GM23338 (cell line): ENCODE results near the gene CFAP100. TPM values are rescaled to one million over a fixed set of nuclear protein-coding genes. Genes with fewer than 3 reads are reported as not detected.

Experiments
- ATAC-seq: fragments of 200-7000 bp; cut with Tn5 transposase; 3 replicates; pipeline ENCODE4 v1.9.1; 2020
- DNase-seq: peaks from one replicate; pipeline ENCODE4 v3.0.0-alpha.2; 2015; ENCODE audit warnings: low spot score
- H2AFZ ChIP-seq: fragments of 200-600 bp; sonication (generic); 2 replicates; pipeline ENCODE4 v1.8.0; 2016; ENCODE audit warnings: antibody characterized with exemption, mild to moderate bottlenecking, moderate library complexity
- H3F3A ChIP-seq: fragments of 200-600 bp; sonication (generic); replicated peaks from 2 replicates; pipeline ENCODE4 v1.8.0; 2017; ENCODE audit warnings: antibody characterized with exemption, mixed run types, low read depth
- H3K27ac ChIP-seq: fragments of 200-600 bp; sonication (generic); 2 replicates; pipeline ENCODE4 v1.6.1; 2016; ENCODE audit warnings: low read depth
- H3K27me3 ChIP-seq: fragments of 200-600 bp; sonication (generic); 2 replicates; pipeline ENCODE4 v1.8.0; 2016; ENCODE audit warnings: mild to moderate bottlenecking, mixed run types, moderate library complexity; ENCODE audit not compliant: insufficient read depth
- H3K36me3 ChIP-seq: fragments of 200-600 bp; sonication (generic); 2 replicates; pipeline ENCODE4 v1.8.0; 2016; ENCODE audit warnings: mild to moderate bottlenecking; ENCODE audit not compliant: insufficient read depth
- H3K4me1 ChIP-seq: fragments of 200-600 bp; sonication (generic); 2 replicates; pipeline ENCODE4 v1.8.0; 2016; ENCODE audit warnings: mild to moderate bottlenecking, moderate library complexity; ENCODE audit not compliant: insufficient read depth
- H3K4me2 ChIP-seq: fragments of 200-600 bp; sonication (generic); 2 replicates; pipeline ENCODE4 v1.7.1; 2017; ENCODE audit warnings: mixed run types
- H3K4me3 ChIP-seq: fragments of 200-600 bp; sonication (generic); 2 replicates; pipeline ENCODE4 v1.6.1; 2016; ENCODE audit warnings: mixed run types
- H3K79me2 ChIP-seq: fragments of 200-600 bp; sonication (generic); replicated peaks from 2 replicates; pipeline ENCODE4 v1.8.0; 2017; ENCODE audit warnings: mild to moderate bottlenecking; ENCODE audit not compliant: insufficient read depth
- H3K9me2 ChIP-seq: fragments of 200-600 bp; sonication (generic); 2 replicates; pipeline ENCODE4 v1.8.0; 2017; ENCODE audit not compliant: insufficient read depth
- H4K20me1 ChIP-seq: fragments of 200-600 bp; sonication (generic); replicated peaks from 2 replicates; pipeline ENCODE4 v1.8.0; 2017; ENCODE audit warnings: mild to moderate bottlenecking; ENCODE audit not compliant: insufficient read depth
- H3K27ac Mint-ChIP-seq: 2 replicates; pipeline ENCODE4 v1.8.0; 2020; ENCODE audit warnings: inconsistent platforms, mild to moderate bottlenecking, moderate library complexity, mixed read lengths
- H3K27me3 Mint-ChIP-seq: 3 replicates; pipeline ENCODE4 v1.8.0; 2022; ENCODE audit warnings: low read depth, mild to moderate bottlenecking, moderate library complexity, mixed read lengths, inconsistent platforms; ENCODE audit not compliant: insufficient read depth, poor library complexity
- H3K36me3 Mint-ChIP-seq: 3 replicates; pipeline ENCODE4 v1.8.0; 2021; ENCODE audit warnings: low read depth, mild to moderate bottlenecking, inconsistent platforms, moderate library complexity, mixed read lengths
- H3K4me1 Mint-ChIP-seq: 3 replicates; pipeline ENCODE4 v1.8.0; 2020; ENCODE audit warnings: mild to moderate bottlenecking, inconsistent platforms, mixed read lengths
- H3K4me3 Mint-ChIP-seq: 3 replicates; pipeline ENCODE4 v1.8.0; 2021; ENCODE audit warnings: moderate library complexity, mild to moderate bottlenecking, inconsistent platforms, mixed read lengths
- H3K9me3 Mint-ChIP-seq: 3 replicates; pipeline ENCODE4 v1.8.0; 2020; ENCODE audit warnings: moderate library complexity, mild to moderate bottlenecking, inconsistent platforms, mixed read lengths
- CREB1 ChIP-seq: fragments of 250-450 bp; sonication (Bioruptor Pico); IDR thresholded peaks from 2 replicates; pipeline ENCODE4 v1.5.0; 2020; ENCODE audit warnings: low read depth, mild to moderate bottlenecking, moderate library complexity
- CTCF ChIP-seq, 2 experiments: fragments of 200-600 bp in 1 of 2; sonication (generic) in 1 of 2; conservative IDR thresholded peaks; 2 replicates each; pipeline versions ENCODE4 v1.5.1 to v1.6.1; 2016 to 2017; ENCODE audit warnings: antibody characterized with exemption in 2 of 2, low read depth in 2 of 2, mild to moderate bottlenecking in 2 of 2, moderate library complexity in 1 of 2
- ETS1 ChIP-seq: IDR thresholded peaks from 2 replicates; pipeline ENCODE4 v1.6.1; 2016; ENCODE audit warnings: antibody characterized with exemption
- EZH2 ChIP-seq: fragments of 200-600 bp; sonication (generic); IDR thresholded peaks from one replicate; pipeline ENCODE4 v1.8.0; 2017; ENCODE audit warnings: antibody characterized with exemption, mild to moderate bottlenecking, low read depth; ENCODE audit not compliant: unreplicated experiment
- EZH2phosphoT487 ChIP-seq: fragments of 200-600 bp; sonication (generic); IDR thresholded peaks from one replicate; pipeline ENCODE4 v1.8.1; 2018; ENCODE audit warnings: antibody characterized with exemption; ENCODE audit not compliant: unreplicated experiment
- JUNB ChIP-seq: IDR thresholded peaks from one replicate; pipeline ENCODE4 v1.6.1; 2016; ENCODE audit warnings: antibody characterized with exemption; ENCODE audit not compliant: unreplicated experiment
- NANOG ChIP-seq: IDR thresholded peaks from 2 replicates; pipeline ENCODE4 v1.6.1; 2016; ENCODE audit warnings: antibody characterized with exemption, borderline replicate concordance
- POLR2AphosphoS5 ChIP-seq: IDR thresholded peaks from 2 replicates; pipeline ENCODE4 v1.6.1; 2016; ENCODE audit warnings: antibody characterized with exemption, low read depth
- REST ChIP-seq: IDR thresholded peaks from one replicate; pipeline ENCODE4 v1.6.1; 2018; ENCODE audit warnings: antibody characterized with exemption; ENCODE audit not compliant: unreplicated experiment
- STAT1 ChIP-seq: IDR thresholded peaks from one replicate; pipeline ENCODE4 v1.6.1; 2016; ENCODE audit warnings: antibody characterized with exemption; ENCODE audit not compliant: unreplicated experiment
- ZNF114 ChIP-seq: fragments of 250-450 bp; sonication (Bioruptor Pico); IDR thresholded peaks from 2 replicates; pipeline ENCODE4 v1.5.0; 2020; ENCODE audit warnings: mild to moderate bottlenecking, moderate library complexity
- ZNF331 ChIP-seq: fragments of 250-450 bp; sonication (Bioruptor Pico); IDR thresholded peaks from 2 replicates; pipeline ENCODE4 v1.5.0; 2020; ENCODE audit warnings: low read depth, mild to moderate bottlenecking, moderate library complexity
- ZNF462 ChIP-seq: fragments of 250-450 bp; sonication (Bioruptor Pico); IDR thresholded peaks from 2 replicates; pipeline ENCODE4 v1.5.0; 2020; ENCODE audit warnings: mild to moderate bottlenecking, moderate library complexity
- polyA plus RNA-seq: library from polyadenylated mRNA; unstranded; fragments of >200 nt; fragmentation: Nextera tagmentation; extraction: Ambion mirVana; gene quantifications from 2 replicates; pipeline ENCODE4 v1.2.1, GENCODE V29; 2016
- total RNA-seq: library from RNA; depleted of rRNA; stranded (reverse); fragments of >200 nt; shearing (Covaris generic); gene quantifications from 2 replicates; pipeline ENCODE4 v1.2.3, GENCODE V29; 2014

The CFAP100 gene
- total and polyA plus RNA-seq, 2 experiments from 2014 or later = 0.07 TPM; not detected in 1

- no peak overlapping the region for H3K4me2 ChIP-seq
- no peak overlapping the region for H3K27ac Mint-ChIP-seq
- H3K27me3 ChIP-seq = no peaks in the 10 kb centered on the region
- H3K4me1 ChIP-seq = peaks cover 6% of the 10 kb centered on the region; the same call in 1 of the 2 replicates
- no peaks in the 10 kb centered on the region for H3K79me2 ChIP-seq
- no peaks in the 10 kb centered on the region for H3K9me3 Mint-ChIP-seq
- no peak for DNase-seq
- no peak overlapping the region for H3K27ac ChIP-seq
- ATAC-seq = no peak
- H3K4me3 ChIP-seq = no peak overlapping the region
- peaks cover 12% of the 10 kb centered on the region for H3K4me1 Mint-ChIP-seq
- no peaks in the 10 kb centered on the region for H3F3A ChIP-seq
- no peak for TF ChIP-seq CTCF (conservative IDR thresholded peaks at IDR 0.05; ENCODE audit: low read depth in 2 of 2)
- TF ChIP-seq POLR2AphosphoS5 = no peak
- TF ChIP-seq JUNB = no peak
- no peak for TF ChIP-seq ETS1
- TF ChIP-seq ZNF462 = no peak
- no peak for TF ChIP-seq STAT1
- TF ChIP-seq CREB1 = no peak
- TF ChIP-seq EZH2 = no peak
- TF ChIP-seq NANOG = no peak
- no peak for TF ChIP-seq ZNF114 (CRISPR knock-in tag)
- TF ChIP-seq REST = no peak
- TF ChIP-seq EZH2phosphoT487 = no peak
- TF ChIP-seq ZNF331 (CRISPR knock-in tag) = no peak
- no peak overlapping the region for H2AFZ ChIP-seq
- no peaks in the 10 kb centered on the region for H3K9me2 ChIP-seq
- no peaks in the 10 kb centered on the region for H4K20me1 ChIP-seq
- no peaks in the 10 kb centered on the region for H3K36me3 ChIP-seq
- H3K27me3 Mint-ChIP-seq = peaks cover 3% of the 10 kb centered on the region
- H3K36me3 Mint-ChIP-seq = no peaks in the 10 kb centered on the region
- no peak overlapping the region for H3K4me3 Mint-ChIP-seq
These were observed 19.7 kb downstream of the CFAP100 start for GRCh38 chr3:126414406-126414805.
